ENCODE data around the gene CLDN24.

Gene CLDN24

GRCh38 chr4:183362036-183362435 lies 39.8 kb upstream of the CLDN24 start:
- H3K79me2 ChIP-seq (ENCODE audit: insufficient read depth, low read length) = no peaks in the 10 kb centered on the region
- H3K27ac ChIP-seq (ENCODE audit: low read depth, low read length) = no peak overlapping the region
- no peaks in the 10 kb centered on the region for H3F3A ChIP-seq (ENCODE audit: insufficient read depth)
- H3K9ac ChIP-seq (ENCODE audit: low read length) = no peak overlapping the region
- no peak for TF ChIP-seq CTCF (IDR thresholded peaks at IDR 0.05; ENCODE audit: insufficient read depth, low read length, poor library complexity, severe bottlenecking)
- TF ChIP-seq EZH2phosphoT487 (conservative IDR thresholded peaks at IDR 0.05; ENCODE audit: low read length) = no peak
- no peaks in the 10 kb centered on the region for H3K9me2 ChIP-seq (replicated peaks; ENCODE audit: insufficient read depth, low read length)
- no peak overlapping the region for H3K4me3 ChIP-seq (ENCODE audit: insufficient read depth, low read length, poor library complexity, severe bottlenecking)
- H3K9me3 ChIP-seq (ENCODE audit: insufficient read depth, low read length) = no peaks in the 10 kb centered on the region
- H4K20me1 ChIP-seq (ENCODE audit: low read depth, low read length) = no peaks in the 10 kb centered on the region
- H3K36me3 ChIP-seq (ENCODE audit: low read length) = no peaks in the 10 kb centered on the region
- no peak overlapping the region for H3K4me2 ChIP-seq (ENCODE audit: low read depth, low read length, poor library complexity, severe bottlenecking)
- no peaks in the 10 kb centered on the region for H3K27me3 ChIP-seq (ENCODE audit: low read length)
- H2AFZ ChIP-seq (ENCODE audit: low read depth, low read length, severe bottlenecking) = no peak overlapping the region

- Histone ChIP-seq H2AFZ (ENCODE audit: low read depth, low read length, severe bottlenecking) (no peak overlapping the region), H3K9ac (ENCODE audit: low read length) (no peak overlapping the region), H3K36me3 (ENCODE audit: low read length) (no peaks in the 10 kb centered on the region), H3K4me3 (ENCODE audit: insufficient read depth, low read length, poor library complexity, severe bottlenecking) (no peak overlapping the region), H3K4me2 (ENCODE audit: low read depth, low read length, poor library complexity, severe bottlenecking) (no peak overlapping the region), H3K27ac (ENCODE audit: low read depth, low read length) (no peak overlapping the region), H3F3A (ENCODE audit: insufficient read depth) (no peaks in the 10 kb centered on the region), H4K20me1 (ENCODE audit: low read depth, low read length) (no peaks in the 10 kb centered on the region), H3K9me2 (replicated peaks; ENCODE audit: insufficient read depth, low read length) (no peaks in the 10 kb centered on the region), H3K79me2 (ENCODE audit: insufficient read depth, low read length) (no peaks in the 10 kb centered on the region), H3K27me3 (ENCODE audit: low read length) (no peaks in the 10 kb centered on the region), H3K9me3 (ENCODE audit: insufficient read depth, low read length) (no peaks in the 10 kb centered on the region)
- TF ChIP-seq EZH2phosphoT487 (conservative IDR thresholded peaks at IDR 0.05; ENCODE audit: low read length) (no peak), CTCF (IDR thresholded peaks at IDR 0.05; ENCODE audit: insufficient read depth, low read length, poor library complexity, severe bottlenecking) (no peak)
These were observed 38.1 kb upstream of the CLDN24 start for GRCh38 chr4:183360161-183360919.

GRCh38 chr4:183358215-183358755 lies 36.1 kb upstream of the CLDN24 start:
- no peak overlapping the region for H3K4me2 ChIP-seq (ENCODE audit: low read depth, low read length, poor library complexity, severe bottlenecking)

More at GRCh38 chr4:183358215-183358755, 36.1 kb upstream of the CLDN24 start:
- H3K27me3 ChIP-seq (ENCODE audit: low read length) = no peaks in the 10 kb centered on the region
- TF ChIP-seq EZH2phosphoT487 (conservative IDR thresholded peaks at IDR 0.05; ENCODE audit: low read length) (no peak), CTCF (IDR thresholded peaks at IDR 0.05; ENCODE audit: insufficient read depth, low read length, poor library complexity, severe bottlenecking) (no peak)
- no peak overlapping the region for H3K27ac ChIP-seq (ENCODE audit: low read depth, low read length)
- no peaks in the 10 kb centered on the region for H3K36me3 ChIP-seq (ENCODE audit: low read length)
- H3F3A ChIP-seq (ENCODE audit: insufficient read depth) = no peaks in the 10 kb centered on the region
- H3K4me3 ChIP-seq (ENCODE audit: insufficient read depth, low read length, poor library complexity, severe bottlenecking) = no peak overlapping the region
- H3K9ac ChIP-seq (ENCODE audit: low read length) = no peak overlapping the region
- H3K9me3 ChIP-seq (ENCODE audit: insufficient read depth, low read length) = no peaks in the 10 kb centered on the region
- no peaks in the 10 kb centered on the region for H3K9me2 ChIP-seq (replicated peaks; ENCODE audit: insufficient read depth, low read length)
- no peaks in the 10 kb centered on the region for H4K20me1 ChIP-seq (ENCODE audit: low read depth, low read length)
- no peaks in the 10 kb centered on the region for H3K79me2 ChIP-seq (ENCODE audit: insufficient read depth, low read length)
- no peak overlapping the region for H2AFZ ChIP-seq (ENCODE audit: low read depth, low read length, severe bottlenecking)

All from SU-DHL-6 (cell line).